Neural progenitor cell (in vitro differentiated cells): ENCODE results near the gene MTG2.

ENCODE experiments used
- EZH2 ChIP-seq: fragments of 200-600 bp; sonication (generic); IDR thresholded peaks from 2 replicates; pipeline ENCODE4 v1.6.1; 2017; ENCODE audit warnings: antibody characterized with exemption, mild to moderate bottlenecking, moderate library complexity
- EZH2phosphoT487 ChIP-seq: fragments of 200-600 bp; sonication (generic); IDR thresholded peaks from 2 replicates; pipeline ENCODE4 v1.6.1; 2017; ENCODE audit warnings: antibody characterized with exemption
- TF ChIP-seq, protein P1 (sequence below): fragments of 200-600 bp; sonication (generic); IDR thresholded peaks from 2 replicates; pipeline ENCODE4 v1.5.1; 2017; ENCODE audit warnings: antibody characterized with exemption, mild to moderate bottlenecking

GRCh38 chr20:62160253-62160652 is 22.6 kb upstream of the MTG2 start:
- TF ChIP-seq, protein P1, sequence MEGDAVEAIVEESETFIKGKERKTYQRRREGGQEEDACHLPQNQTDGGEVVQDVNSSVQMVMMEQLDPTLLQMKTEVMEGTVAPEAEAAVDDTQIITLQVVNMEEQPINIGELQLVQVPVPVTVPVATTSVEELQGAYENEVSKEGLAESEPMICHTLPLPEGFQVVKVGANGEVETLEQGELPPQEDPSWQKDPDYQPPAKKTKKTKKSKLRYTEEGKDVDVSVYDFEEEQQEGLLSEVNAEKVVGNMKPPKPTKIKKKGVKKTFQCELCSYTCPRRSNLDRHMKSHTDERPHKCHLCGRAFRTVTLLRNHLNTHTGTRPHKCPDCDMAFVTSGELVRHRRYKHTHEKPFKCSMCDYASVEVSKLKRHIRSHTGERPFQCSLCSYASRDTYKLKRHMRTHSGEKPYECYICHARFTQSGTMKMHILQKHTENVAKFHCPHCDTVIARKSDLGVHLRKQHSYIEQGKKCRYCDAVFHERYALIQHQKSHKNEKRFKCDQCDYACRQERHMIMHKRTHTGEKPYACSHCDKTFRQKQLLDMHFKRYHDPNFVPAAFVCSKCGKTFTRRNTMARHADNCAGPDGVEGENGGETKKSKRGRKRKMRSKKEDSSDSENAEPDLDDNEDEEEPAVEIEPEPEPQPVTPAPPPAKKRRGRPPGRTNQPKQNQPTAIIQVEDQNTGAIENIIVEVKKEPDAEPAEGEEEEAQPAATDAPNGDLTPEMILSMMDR = no peak
- TF ChIP-seq EZH2 = no peak
- TF ChIP-seq EZH2phosphoT487 = no peak
